H9 (cell line): ENCODE data around the gene NEURL1. TPM values are rescaled to one million over a fixed set of nuclear protein-coding genes. Genes with fewer than 3 reads are reported as not detected.

Experiments used
- DNase-seq: peaks from one replicate; pipeline ENCODE4 v3.0.0-alpha.2; 2017
- H2AFZ ChIP-seq: one replicate; pipeline ENCODE4 v1.6.1; 2013; ENCODE audit warnings: mild to moderate bottlenecking, low read length, control low read depth, moderate library complexity
- H2AK5ac ChIP-seq: 2 replicates; pipeline ENCODE4 v1.6.1; 2013; ENCODE audit warnings: low read length, control low read depth, mixed read lengths; ENCODE audit not compliant: insufficient read length
- H2BK120ac ChIP-seq: one replicate; pipeline ENCODE4 v1.6.1; 2013; ENCODE audit warnings: low read depth, mild to moderate bottlenecking, low read length, control low read depth, inconsistent platforms; ENCODE audit not compliant: poor library complexity, severe bottlenecking
- H2BK12ac ChIP-seq: 2 replicates; pipeline ENCODE4 v1.6.1; 2013; ENCODE audit warnings: low read length, control low read depth, mixed read lengths, low read depth; ENCODE audit not compliant: insufficient read length
- H2BK15ac ChIP-seq: 2 replicates; pipeline ENCODE4 v1.6.1; 2013; ENCODE audit warnings: low read depth, low read length, control low read depth
- H2BK20ac ChIP-seq: one replicate; pipeline ENCODE4 v1.6.1; 2013; ENCODE audit warnings: low read depth, mild to moderate bottlenecking, low read length, control low read depth, inconsistent platforms; ENCODE audit not compliant: poor library complexity, severe bottlenecking
- H2BK5ac ChIP-seq: 2 replicates; pipeline ENCODE4 v1.6.1; 2013; ENCODE audit warnings: low read length, control low read depth, mixed read lengths; ENCODE audit not compliant: insufficient read length
- H3K14ac ChIP-seq: 2 replicates; pipeline ENCODE4 v1.6.1; 2013; ENCODE audit warnings: low read length, control low read depth; ENCODE audit not compliant: insufficient read depth
- H3K18ac ChIP-seq: 2 replicates; pipeline ENCODE4 v1.6.1; 2013; ENCODE audit warnings: low read depth, mild to moderate bottlenecking, mixed read lengths, low read length, control low read depth; ENCODE audit not compliant: insufficient read length
- H3K23ac ChIP-seq: 2 replicates; pipeline ENCODE4 v1.6.1; 2013; ENCODE audit warnings: low read length, control low read depth, mixed read lengths, low read depth; ENCODE audit not compliant: insufficient read length
- H3K23me2 ChIP-seq: 2 replicates; pipeline ENCODE4 v1.6.1; 2013; ENCODE audit warnings: low read depth, mild to moderate bottlenecking, mixed read lengths, low read length, control low read depth; ENCODE audit not compliant: insufficient read length, poor library complexity, severe bottlenecking
- H3K27ac ChIP-seq: 2 replicates; pipeline ENCODE4 v1.5.1; 2013; ENCODE audit warnings: low read length, control low read depth, mixed read lengths, low read depth; ENCODE audit not compliant: insufficient read length
- H3K27me3 ChIP-seq: 2 replicates; pipeline ENCODE4 v1.6.1; 2013; ENCODE audit warnings: low read length, control low read depth, inconsistent platforms; ENCODE audit not compliant: insufficient read depth
- H3K4ac ChIP-seq: 2 replicates; pipeline ENCODE4 v1.6.1; 2013; ENCODE audit warnings: low read depth, mild to moderate bottlenecking, control low read depth, inconsistent platforms, low read length, moderate library complexity
- H3K4me1 ChIP-seq: 2 replicates; pipeline ENCODE4 v1.6.1; 2013; ENCODE audit warnings: low read length, control low read depth, inconsistent platforms; ENCODE audit not compliant: insufficient read depth
- H3K4me2 ChIP-seq: 2 replicates; pipeline ENCODE4 v1.6.1; 2013; ENCODE audit warnings: low read length, control low read depth, mixed read lengths; ENCODE audit not compliant: insufficient read length, insufficient read depth
- H3K56ac ChIP-seq: 2 replicates; pipeline ENCODE4 v1.6.1; 2013; ENCODE audit warnings: low read depth, mild to moderate bottlenecking, mixed read lengths, low read length, control low read depth; ENCODE audit not compliant: insufficient read length
- H3K79me1 ChIP-seq: 2 replicates; pipeline ENCODE4 v1.6.1; 2013; ENCODE audit warnings: low read depth, mild to moderate bottlenecking, moderate library complexity, low read length, control low read depth, inconsistent platforms; ENCODE audit not compliant: insufficient read depth, poor library complexity, severe bottlenecking
- H3K79me2 ChIP-seq: 2 replicates; pipeline ENCODE4 v1.6.1; 2013; ENCODE audit warnings: low read length, control low read depth, inconsistent platforms; ENCODE audit not compliant: insufficient read depth
- H3K9ac ChIP-seq: 2 replicates; pipeline ENCODE4 v1.6.1; 2013; ENCODE audit warnings: low read length, control low read depth, mixed read lengths; ENCODE audit not compliant: insufficient read length; ENCODE audit errors: extremely low read depth
- H3K9me3 ChIP-seq: one replicate; pipeline ENCODE4 v1.6.1; 2013; ENCODE audit warnings: low read depth, low read length, inconsistent platforms; ENCODE audit not compliant: control insufficient read depth
- H3T11ph ChIP-seq: one replicate; pipeline ENCODE4 v1.6.1; 2013; ENCODE audit warnings: mild to moderate bottlenecking, low read length, control low read depth, inconsistent platforms
- H4K20me1 ChIP-seq: one replicate; pipeline ENCODE4 v1.6.1; 2013; ENCODE audit not compliant: control insufficient read depth, insufficient read length, insufficient read depth
- H4K5ac ChIP-seq: 2 replicates; pipeline ENCODE4 v1.6.1; 2013; ENCODE audit warnings: low read depth, mild to moderate bottlenecking, mixed read lengths, low read length, control low read depth; ENCODE audit not compliant: insufficient read length
- H4K8ac ChIP-seq: replicated peaks from 2 replicates; pipeline ENCODE4 v1.6.1; 2013; ENCODE audit warnings: low read length, control low read depth, mixed read lengths, low read depth; ENCODE audit not compliant: insufficient read length
- H4K91ac ChIP-seq: 2 replicates; pipeline ENCODE4 v1.6.1; 2013; ENCODE audit warnings: low read depth, mild to moderate bottlenecking, moderate library complexity, mixed read lengths, low read length, control low read depth; ENCODE audit not compliant: insufficient read length
- H3K27ac Mint-ChIP-seq, 3 experiments: 2 replicates in 2 of 3; 3 replicates in 1 of 3; pipeline ENCODE4 v1.8.0; 2020 to 2021; ENCODE audit warnings: mixed read lengths in 3 of 3, mild to moderate bottlenecking in 1 of 3, moderate library complexity in 1 of 3
- H3K27me3 Mint-ChIP-seq: 2 replicates; pipeline ENCODE4 v1.8.0; 2021; ENCODE audit warnings: low read depth, mild to moderate bottlenecking, moderate library complexity, mixed read lengths
- H3K36me3 Mint-ChIP-seq, 3 experiments: 2 replicates in 2 of 3; 3 replicates in 1 of 3; pipeline ENCODE4 v1.8.0; 2020 to 2021; ENCODE audit warnings: low read depth in 3 of 3, mixed read lengths in 3 of 3; ENCODE audit not compliant: insufficient read depth in 1 of 3
- H3K4me1 Mint-ChIP-seq, 2 experiments: 2 replicates each; pipeline ENCODE4 v1.8.0; 2020; ENCODE audit warnings: mixed read lengths in 2 of 2
- H3K4me3 Mint-ChIP-seq, 2 experiments: 2 replicates in 1 of 2; 3 replicates in 1 of 2; pipeline ENCODE4 v1.8.0; 2020 to 2021; ENCODE audit warnings: mild to moderate bottlenecking in 2 of 2, mixed read lengths in 2 of 2, moderate library complexity in 1 of 2
- H3K9me3 Mint-ChIP-seq, 2 experiments: 2 replicates in 1 of 2; 3 replicates in 1 of 2; pipeline ENCODE4 v1.8.0; 2020; ENCODE audit warnings: mild to moderate bottlenecking in 2 of 2, mixed read lengths in 2 of 2, moderate library complexity in 1 of 2
- WGBS: extraction: QIAGEN DNeasy Blood & Tissue Kit; methylation state at CpG from one replicate; pipeline ENCODE4 v1.1.7; 2013; ENCODE audit warnings: missing lambda C conversion rate, low lambda C conversion rate, mixed read lengths; ENCODE audit not compliant: insufficient read length; ENCODE audit errors: extremely low coverage; 5-methylcytosine and 5-hydroxymethylcytosine counted together
- total RNA-seq: library from RNA; stranded (reverse); gene quantifications from 2 replicates; pipeline ENCODE4 v1.2.1, GENCODE V29; 2021
- TF ChIP-seq, protein P1 (sequence below): fragments of 200-600 bp; sonication (generic); conservative IDR thresholded peaks from 3 replicates; pipeline ENCODE4 v1.8.0; 2021; ENCODE audit warnings: antibody characterized with exemption, mild to moderate bottlenecking

NEURL1 gene
- total RNA-seq, 1 experiment from 2014 or later, result 1.2 TPM

DNA sequence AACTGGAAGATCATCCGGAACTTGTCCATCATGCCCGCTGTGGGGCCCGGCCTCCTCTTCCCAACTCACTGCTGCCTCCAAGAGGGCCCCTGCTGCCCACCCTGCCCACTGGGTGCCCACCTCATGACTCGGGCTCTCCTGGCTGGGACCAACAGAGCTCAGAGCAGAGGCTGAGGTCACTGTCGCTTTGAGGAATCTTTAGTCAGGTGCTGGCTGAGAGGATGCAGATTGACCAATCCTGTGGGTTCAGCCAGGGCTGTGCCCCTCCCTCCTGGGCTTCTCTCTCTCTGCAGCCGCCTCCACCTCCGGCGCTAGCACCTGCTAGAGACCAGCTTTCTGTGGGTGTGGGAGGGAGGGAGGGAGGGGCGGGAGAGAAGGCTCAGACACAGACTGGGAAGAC, 34.8 kb upstream of the NEURL1 start, which contains the start of gene CALHM1:
CALHM1 (minus strand) TSS at position 181 of the 400 bp plus-strand sequence; CDS start at position 32, 149 bp downstream.
- Histone ChIP-seq H2BK12ac (no peak within 1 kb of the TSS), H3K4me1 (no peaks in the 10 kb centered on the region; the same call in 1 of the 2 replicates), H3K9ac (no peak within 1 kb of the TSS), H2AK5ac (no peak within 1 kb of the TSS), H2BK20ac (no peak within 1 kb of the TSS), H3K23me2 (no peaks in the 10 kb centered on the region), H2AFZ (no peak within 1 kb of the TSS), H3K9me3 (no peaks in the 10 kb centered on the region), H3K23ac (no peak within 1 kb of the TSS), H3K27me3 (no peaks in the 10 kb centered on the region), H2BK120ac (no peak within 1 kb of the TSS), H3K79me2 (no peaks in the 10 kb centered on the region), H3T11ph (no peak within 1 kb of the TSS), H2BK5ac (no peak within 1 kb of the TSS), H4K20me1 (no peaks in the 10 kb centered on the region), H4K91ac (no peak within 1 kb of the TSS), H3K27ac (no peak within 1 kb of the TSS), H3K4me2 (no peak within 1 kb of the TSS), H3K14ac (no peak within 1 kb of the TSS), H3K18ac (no peak within 1 kb of the TSS), H4K8ac (no peak within 1 kb of the TSS), H3K79me1 (no peaks in the 10 kb centered on the region), H4K5ac (no peak within 1 kb of the TSS), H3K56ac (no peak within 1 kb of the TSS), H3K4ac (no peak within 1 kb of the TSS), H2BK15ac (no peak within 1 kb of the TSS)
- Mint-ChIP-seq H3K4me3 (peak within 1 kb of the TSS in 1 of 2 experiments; percentile 45; a peak in 1 of 5 replicates), H3K27me3 (peaks cover 4% of the 10 kb centered on the region), H3K4me1 (peaks cover 4 to 8% of the 10 kb centered on the region in 2 experiments), H3K36me3 (no peaks in the 10 kb centered on the region), H3K9me3 (no peaks in the 10 kb centered on the region), H3K27ac (no peak within 1 kb of the TSS; a peak in 1 of 7 replicates)
- WGBS, result no CpG with 5 or more reads among the region's 9 CpGs
- TF ChIP-seq, protein P1, sequence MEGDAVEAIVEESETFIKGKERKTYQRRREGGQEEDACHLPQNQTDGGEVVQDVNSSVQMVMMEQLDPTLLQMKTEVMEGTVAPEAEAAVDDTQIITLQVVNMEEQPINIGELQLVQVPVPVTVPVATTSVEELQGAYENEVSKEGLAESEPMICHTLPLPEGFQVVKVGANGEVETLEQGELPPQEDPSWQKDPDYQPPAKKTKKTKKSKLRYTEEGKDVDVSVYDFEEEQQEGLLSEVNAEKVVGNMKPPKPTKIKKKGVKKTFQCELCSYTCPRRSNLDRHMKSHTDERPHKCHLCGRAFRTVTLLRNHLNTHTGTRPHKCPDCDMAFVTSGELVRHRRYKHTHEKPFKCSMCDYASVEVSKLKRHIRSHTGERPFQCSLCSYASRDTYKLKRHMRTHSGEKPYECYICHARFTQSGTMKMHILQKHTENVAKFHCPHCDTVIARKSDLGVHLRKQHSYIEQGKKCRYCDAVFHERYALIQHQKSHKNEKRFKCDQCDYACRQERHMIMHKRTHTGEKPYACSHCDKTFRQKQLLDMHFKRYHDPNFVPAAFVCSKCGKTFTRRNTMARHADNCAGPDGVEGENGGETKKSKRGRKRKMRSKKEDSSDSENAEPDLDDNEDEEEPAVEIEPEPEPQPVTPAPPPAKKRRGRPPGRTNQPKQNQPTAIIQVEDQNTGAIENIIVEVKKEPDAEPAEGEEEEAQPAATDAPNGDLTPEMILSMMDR, result no peak
- peak; percentile 84 for DNase-seq
